ENCODE data around the gene LAMTOR3. TPM values are rescaled to one million over a fixed set of nuclear protein-coding genes. Genes with fewer than 3 reads are reported as not detected.

The LAMTOR3 gene
- polyA plus RNA-seq, 1 donor (not counting 4 experiments of a cell fraction or from before 2014, with no cell fraction given) = 92.2 TPM

- no peaks in the 10 kb centered on the region for H4K20me1 ChIP-seq (ENCODE audit: control insufficient read depth, extremely low read depth, insufficient read depth, low read length)
- DNase-seq (ENCODE audit: low read depth, low spot score) (no peak), FAIRE-seq (no peak)
- H3K4me3 ChIP-seq (ENCODE audit: control insufficient read depth in 2 of 3, extremely low read depth in 1 of 3, insufficient read depth in 2 of 3, low read depth in 1 of 3, low read length in 3 of 3) = no peak overlapping the region
- dilution Hi-C loops (cut with MboI; ENCODE audit: extremely low pct_ligation_motif_present, low sequenced_read_pairs) = no loop called here
- TF ChIP-seq CTCF (optimal IDR thresholded peaks at IDR 0.05 in 1 of 3, IDR thresholded peaks at IDR 0.05 in 1 of 3, conservative IDR thresholded peaks at IDR 0.05 in 1 of 3; ENCODE audit: extremely low read depth in 1 of 3, insufficient read depth in 2 of 3, low read length in 3 of 3) (no peak), EZH2 (IDR thresholded peaks at IDR 0.05; ENCODE audit: low read length) (no peak)
- no peaks in the 10 kb centered on the region for H3K9me1 ChIP-seq (ENCODE audit: control insufficient read depth, extremely low read depth, insufficient read depth, low read length)
- H3K9ac ChIP-seq (ENCODE audit: control insufficient read depth, extremely low read depth, insufficient read depth, low read length) = no peak overlapping the region
- H3K4me2 ChIP-seq (ENCODE audit: control insufficient read depth, extremely low read depth, insufficient read depth, low read depth, low read length) = no peak overlapping the region
- no peak overlapping the region for H3K27ac ChIP-seq (ENCODE audit: control insufficient read depth, insufficient read depth, low read length)
- H3K9me3 ChIP-seq (ENCODE audit: control insufficient read depth, low read depth, low read length) = no peaks in the 10 kb centered on the region
- no peaks in the 10 kb centered on the region for H3K79me2 ChIP-seq (ENCODE audit: control insufficient read depth, insufficient read depth, low read length)
- peaks cover 12 to 15% of the 10 kb centered on the region in 2 experiments for H3K36me3 ChIP-seq (ENCODE audit: control insufficient read depth in 2 of 2, extremely low read depth in 1 of 2, insufficient read depth in 2 of 2, low read length in 2 of 2)
- H2AFZ ChIP-seq (ENCODE audit: control insufficient read depth, low read length) = no peak overlapping the region
- H3K27me3 ChIP-seq (ENCODE audit: control insufficient read depth, extremely low read depth, insufficient read depth, low read length) = no peaks in the 10 kb centered on the region
- no peaks in the 10 kb centered on the region for H3K4me1 ChIP-seq (ENCODE audit: control insufficient read depth, extremely low read depth, insufficient read depth, low read length)
Measured at GRCh38 chr4:99848591-99849001, 45.6 kb downstream of the LAMTOR3 start.

GRCh38 chr4:99847362-99847976, 46.8 kb downstream of the LAMTOR3 start:
- Histone ChIP-seq H3K4me2 (ENCODE audit: control insufficient read depth, extremely low read depth, insufficient read depth, low read depth, low read length) (no peak overlapping the region), H3K36me3 (ENCODE audit: control insufficient read depth in 2 of 2, extremely low read depth in 1 of 2, insufficient read depth in 2 of 2, low read length in 2 of 2) (peaks cover 9 to 15% of the 10 kb centered on the region in 2 experiments), H3K4me1 (ENCODE audit: control insufficient read depth, extremely low read depth, insufficient read depth, low read length) (no peaks in the 10 kb centered on the region), H3K9ac (ENCODE audit: control insufficient read depth, extremely low read depth, insufficient read depth, low read length) (no peak overlapping the region), H3K9me1 (ENCODE audit: control insufficient read depth, extremely low read depth, insufficient read depth, low read length) (no peaks in the 10 kb centered on the region), H2AFZ (ENCODE audit: control insufficient read depth, low read length) (no peak overlapping the region), H3K79me2 (ENCODE audit: control insufficient read depth, insufficient read depth, low read length) (no peaks in the 10 kb centered on the region), H4K20me1 (ENCODE audit: control insufficient read depth, extremely low read depth, insufficient read depth, low read length) (no peaks in the 10 kb centered on the region), H3K27ac (ENCODE audit: control insufficient read depth, insufficient read depth, low read length) (no peak overlapping the region), H3K4me3 (ENCODE audit: control insufficient read depth in 2 of 3, extremely low read depth in 1 of 3, insufficient read depth in 2 of 3, low read depth in 1 of 3, low read length in 3 of 3) (no peak overlapping the region), H3K9me3 (ENCODE audit: control insufficient read depth, low read depth, low read length) (no peaks in the 10 kb centered on the region), H3K27me3 (ENCODE audit: control insufficient read depth, extremely low read depth, insufficient read depth, low read length) (no peaks in the 10 kb centered on the region)
- no peak for DNase-seq (ENCODE audit: low read depth, low spot score)
- dilution Hi-C loops (cut with MboI; ENCODE audit: extremely low pct_ligation_motif_present, low sequenced_read_pairs) = no loop called here
- TF ChIP-seq EZH2 (IDR thresholded peaks at IDR 0.05; ENCODE audit: low read length) (no peak), CTCF (optimal IDR thresholded peaks at IDR 0.05 in 1 of 3, IDR thresholded peaks at IDR 0.05 in 1 of 3, conservative IDR thresholded peaks at IDR 0.05 in 1 of 3; ENCODE audit: extremely low read depth in 1 of 3, insufficient read depth in 2 of 3, low read length in 3 of 3) (no peak)
- FAIRE-seq = no peak

Data from keratinocyte (primary cell).